MV-4-11 (cell line): ENCODE measurements around the gene GRIA1.

Source experiments
- DNase-seq: peaks from one replicate; lab custom pipeline; 2025; lab: John Stamatoyannopoulos, UW

GRIA1 gene

DNA sequence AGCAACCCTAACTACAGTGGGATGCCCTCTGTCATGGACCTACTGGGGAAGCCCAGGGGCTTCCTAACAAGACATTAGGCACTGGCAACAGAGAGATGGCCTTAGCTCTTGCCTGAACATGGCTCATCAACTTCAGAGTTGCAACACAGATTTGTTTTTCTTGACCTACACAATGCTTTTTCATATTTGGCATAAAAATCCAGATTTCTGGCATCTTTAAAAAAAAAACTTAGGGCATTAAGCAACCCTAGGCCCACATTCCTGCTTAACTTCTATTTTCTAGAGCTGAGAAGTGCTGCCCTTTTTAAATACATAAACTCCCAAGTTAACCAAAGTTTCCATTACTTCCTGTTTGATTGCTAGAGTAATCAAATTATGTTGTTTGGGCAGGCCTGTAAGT, 8.0 kb downstream of the GRIA1 start:
- DNase-seq = no peak

DNA sequence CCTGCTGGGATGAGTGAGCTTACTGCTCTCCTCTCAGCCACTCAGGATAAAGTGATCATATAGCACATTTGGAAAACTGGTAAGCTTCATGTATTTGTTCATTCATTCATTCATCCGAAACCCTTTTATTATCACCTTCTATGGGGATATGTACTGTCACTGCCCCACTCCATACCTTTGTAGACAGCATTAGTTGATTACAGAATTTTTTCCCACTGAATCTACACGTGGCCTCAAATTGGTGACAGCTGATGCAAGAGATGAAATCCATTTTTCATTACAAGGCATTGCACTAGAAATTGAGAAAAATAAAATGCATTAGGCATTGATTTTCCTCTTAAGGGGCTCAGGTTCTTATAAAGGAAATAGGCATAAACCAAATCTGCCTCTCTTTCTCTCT, 9.7 kb downstream of the GRIA1 start:
- DNase-seq = no peak

GRCh38 chr5:153504726-153505125, 14.3 kb downstream of the GRIA1 start:
- no peak for DNase-seq

DNA sequence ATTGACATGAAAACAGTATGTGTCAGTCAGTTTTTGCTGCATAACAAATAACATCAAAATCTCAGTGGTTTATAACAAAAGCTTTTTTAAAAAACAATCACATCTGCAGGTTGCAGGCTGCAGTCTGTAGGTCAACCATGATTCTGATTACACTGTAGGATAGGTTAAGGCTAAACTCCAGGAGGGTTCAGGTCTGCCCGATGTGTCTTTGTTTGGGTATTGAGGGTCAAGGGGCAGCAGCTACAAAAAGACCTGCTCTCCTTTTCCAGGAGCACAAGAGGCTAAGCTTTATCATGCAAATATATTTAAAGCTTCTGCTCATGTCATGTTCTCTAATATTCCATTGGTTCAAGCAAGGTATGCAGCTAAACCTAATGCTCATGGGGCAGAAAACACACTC, 18.2 kb downstream of the GRIA1 start:
- no peak for DNase-seq

DNA sequence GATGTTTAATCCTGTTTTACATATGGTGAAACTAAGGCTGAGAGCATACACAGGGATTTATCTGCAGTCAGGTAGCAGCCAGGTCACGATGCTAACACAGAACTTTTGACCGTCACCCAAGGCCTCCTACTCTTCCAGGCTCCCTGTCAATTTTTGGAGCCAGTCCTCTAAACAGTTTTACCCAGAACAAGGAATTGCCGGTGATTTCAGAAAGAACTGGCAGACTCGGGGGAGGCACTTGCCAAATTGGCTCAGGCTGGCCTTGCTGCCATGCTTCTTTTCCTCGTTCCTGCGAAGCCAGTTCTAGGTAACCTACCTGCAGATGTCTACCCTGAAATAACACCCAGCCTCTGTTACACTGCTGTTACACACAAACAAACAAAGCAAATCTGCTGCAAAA, 21.2 kb downstream of the GRIA1 start:
- no peak for DNase-seq

GRCh38 chr5:153513156-153513555, 22.7 kb downstream of the GRIA1 start:
- DNase-seq = no peak

GRCh38 chr5:153515301-153515700, 24.8 kb downstream of the GRIA1 start:
- DNase-seq = peak; percentile 5

DNA sequence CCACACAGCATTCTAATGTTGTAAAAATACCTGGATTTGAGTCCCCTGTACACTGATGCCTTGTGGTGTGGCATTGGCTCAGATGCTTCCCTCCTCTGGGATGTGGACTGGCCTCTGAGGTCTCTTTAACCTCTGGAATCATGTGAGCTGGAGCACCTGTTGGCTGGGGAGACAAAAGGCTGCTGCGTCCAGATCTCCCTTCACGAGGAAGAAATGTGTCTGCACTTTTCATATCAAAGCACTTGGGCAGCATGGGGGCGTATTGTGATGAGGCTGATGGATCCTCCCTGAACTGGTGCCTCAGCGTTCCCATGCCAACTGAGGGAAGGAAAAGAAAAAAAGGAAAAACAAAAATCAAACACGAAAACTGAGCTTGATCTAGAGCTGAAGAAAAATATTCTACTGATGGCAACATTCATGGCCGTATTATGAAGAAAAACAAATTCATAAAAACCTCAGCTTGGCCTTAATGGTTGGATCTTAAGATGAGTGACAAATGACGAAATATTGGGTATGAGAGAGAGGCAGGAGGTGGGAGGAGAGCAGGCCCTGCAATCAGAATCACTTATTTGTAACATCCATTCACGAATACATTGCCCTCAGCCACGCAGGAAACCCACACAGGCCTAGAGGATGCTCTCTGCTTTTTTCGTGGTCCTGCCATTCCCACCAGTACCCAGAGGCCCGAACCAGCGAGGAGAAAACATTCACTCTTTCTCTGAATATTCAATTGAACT, 26.2 kb downstream of the GRIA1 start:
- DNase-seq = peak; percentile 0

DNA sequence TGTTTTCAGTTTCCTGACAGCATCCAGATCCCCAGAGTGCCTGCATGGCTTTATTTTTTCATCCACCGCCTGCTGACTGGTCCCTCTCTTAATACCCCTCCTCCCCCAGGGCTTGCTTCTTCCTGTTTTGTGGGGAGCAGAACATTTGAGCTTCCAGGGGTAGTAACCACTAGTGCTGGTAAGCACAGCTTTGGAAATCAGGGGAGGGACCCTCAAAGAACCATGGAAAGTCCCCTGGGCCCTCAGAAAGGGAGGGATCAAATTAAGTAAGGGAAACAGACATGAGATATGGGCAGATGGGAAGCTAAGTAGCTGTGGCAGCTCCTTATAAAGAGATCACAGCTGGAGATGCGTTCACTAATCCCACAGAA, 26.8 kb downstream of the GRIA1 start:
- DNase-seq = no peak

DNA sequence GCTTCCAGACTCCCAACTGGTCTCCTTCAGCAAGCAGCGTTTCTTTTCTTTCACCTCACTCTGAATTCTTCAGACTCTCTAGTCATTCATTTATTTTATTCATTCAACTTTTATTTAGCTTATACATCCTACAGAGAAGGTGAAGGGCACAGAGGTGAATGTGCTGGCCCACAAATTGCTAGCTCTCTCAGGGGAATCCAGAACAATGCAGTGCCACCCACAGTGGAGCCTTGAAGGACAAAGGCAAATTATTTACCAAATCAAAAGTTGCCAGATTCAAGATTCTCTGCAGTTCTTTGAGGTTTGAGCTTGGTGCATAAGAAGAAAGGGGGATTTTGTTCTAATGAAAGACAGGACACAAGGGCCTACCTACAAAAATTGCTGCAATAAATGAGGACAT, 29.7 kb downstream of the GRIA1 start:
- DNase-seq = no peak

GRCh38 chr5:153520952-153521351, 30.5 kb downstream of the GRIA1 start:
- no peak for DNase-seq

- DNase-seq = peak; percentile 8
These were observed 32.7 kb downstream of the GRIA1 start for GRCh38 chr5:153523211-153523610.

GRCh38 chr5:153523831-153524230, 33.4 kb downstream of the GRIA1 start:
- no peak for DNase-seq

- DNase-seq = no peak
These were observed 35.1 kb downstream of the GRIA1 start for GRCh38 chr5:153525536-153525935.

DNA sequence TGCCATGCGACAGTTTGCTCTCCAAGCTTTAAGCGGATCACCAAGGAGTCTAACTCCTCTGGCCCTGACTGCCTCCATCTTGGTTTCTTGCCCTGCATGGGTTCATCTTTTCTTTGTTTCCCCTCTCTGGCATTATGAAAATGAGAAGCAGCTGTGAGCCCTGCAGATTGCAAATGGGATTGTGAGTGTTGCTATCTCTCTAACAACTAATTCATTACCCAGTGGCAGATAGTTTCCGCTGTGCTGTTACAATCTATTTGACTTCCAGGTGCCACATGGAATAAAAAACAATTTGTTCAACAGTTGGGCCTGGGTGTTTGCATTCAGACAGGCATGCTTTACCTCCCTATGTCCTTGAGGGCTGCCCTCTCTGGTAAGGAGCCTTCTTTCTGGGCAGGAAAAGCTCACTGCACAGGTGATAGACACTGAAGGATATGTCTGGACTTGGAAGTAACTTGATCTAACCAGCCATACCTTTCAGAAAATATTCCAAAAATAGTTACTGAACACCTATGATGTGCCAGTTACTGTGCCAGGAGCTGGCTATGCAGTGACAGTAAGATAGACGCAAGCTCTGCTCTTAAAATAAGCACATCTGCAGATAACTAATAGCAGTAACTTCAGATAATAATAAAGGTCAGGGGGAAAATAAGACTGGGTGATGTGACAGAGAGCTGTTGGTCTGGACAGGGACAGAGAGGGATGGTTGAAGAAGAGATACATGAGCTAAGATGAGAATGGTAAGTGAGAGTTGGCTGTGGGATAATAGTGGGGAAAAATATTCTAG, 40.1 kb downstream of the GRIA1 start:
- DNase-seq = no peak

- no peak for DNase-seq
These were observed 43.1 kb downstream of the GRIA1 start for GRCh38 chr5:153533546-153533945.

DNA sequence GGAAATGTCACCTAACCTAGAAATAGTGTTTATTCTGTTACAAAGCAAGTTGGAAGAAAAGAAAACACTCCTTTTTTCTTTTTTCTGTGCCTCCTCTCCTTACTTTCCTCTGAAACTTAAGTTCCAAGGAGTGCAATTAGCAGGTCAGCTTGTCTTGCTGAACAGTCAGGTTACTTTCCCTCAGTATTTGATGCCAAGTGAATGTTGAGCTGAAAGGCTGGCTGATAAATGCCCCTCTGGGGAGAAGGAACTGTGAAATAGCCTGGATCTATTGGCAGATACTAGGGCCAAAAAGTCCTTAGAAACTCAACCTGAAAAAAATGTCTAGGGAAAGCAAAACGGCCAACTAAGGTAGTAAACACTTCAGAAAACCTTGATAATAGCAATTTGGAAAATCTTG, 43.6 kb downstream of the GRIA1 start:
- no peak for DNase-seq

DNA sequence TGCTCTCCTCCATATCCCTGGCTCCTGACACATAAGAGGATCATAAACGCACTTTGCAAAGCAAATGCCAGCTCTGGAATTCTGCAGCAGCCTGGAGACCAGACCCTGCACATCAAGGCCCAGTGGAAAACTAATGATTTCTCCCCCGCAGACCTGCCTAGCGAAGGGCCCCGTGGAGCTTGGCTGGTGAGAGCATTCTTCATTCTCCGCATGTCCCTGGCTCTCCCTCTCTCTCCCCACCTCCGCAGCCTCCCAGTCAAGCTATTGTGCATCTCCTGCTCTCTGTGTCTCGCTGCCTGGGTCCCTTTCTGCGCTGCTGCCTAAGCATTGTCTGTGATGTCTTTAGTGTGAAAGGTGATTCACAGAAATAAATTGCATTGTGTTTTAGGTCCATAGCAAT, 46.7 kb downstream of the GRIA1 start:
- DNase-seq = no peak

DNA sequence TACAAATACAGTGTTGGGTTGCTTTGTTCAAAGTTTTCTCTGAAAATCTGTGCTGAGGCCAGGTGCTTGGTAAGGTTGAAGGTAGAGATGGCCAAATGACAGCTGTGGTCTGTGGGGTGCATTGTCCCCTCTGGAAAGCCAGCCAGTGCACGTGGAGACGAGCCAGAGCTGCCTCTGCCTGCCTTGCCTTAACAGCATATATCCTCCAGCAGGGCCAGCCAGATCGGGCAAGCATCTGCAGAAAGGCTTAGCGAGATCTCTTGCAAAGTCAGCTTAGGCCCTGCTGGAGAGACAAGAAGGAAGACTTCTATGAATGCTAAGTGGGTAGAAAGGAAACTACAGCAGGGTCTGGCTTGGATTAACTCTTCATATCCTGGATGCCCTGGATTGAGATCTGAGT, 49.5 kb downstream of the GRIA1 start:
- DNase-seq = no peak

- DNase-seq = no peak
These were observed 52.1 kb downstream of the GRIA1 start for GRCh38 chr5:153542536-153542935.

DNA sequence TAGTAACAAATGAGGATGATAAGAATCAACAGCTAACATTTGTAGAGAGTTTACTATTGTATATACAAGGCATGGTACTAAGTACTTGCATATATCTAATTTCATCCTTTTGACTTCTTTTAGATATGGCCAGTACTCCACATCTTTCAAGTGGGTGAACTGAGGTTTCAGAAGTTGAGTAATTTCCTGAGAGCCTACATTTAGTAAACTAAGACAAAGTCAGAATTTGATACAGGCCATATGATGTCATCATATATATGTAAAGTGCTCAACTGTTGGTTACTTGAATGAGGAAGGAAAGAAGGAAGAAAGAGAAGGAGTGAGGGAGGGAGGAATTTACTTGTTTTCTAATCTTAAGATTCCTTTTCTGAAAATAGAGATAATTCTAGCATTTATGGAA, 52.8 kb downstream of the GRIA1 start:
- DNase-seq = no peak

- no peak for DNase-seq
These were observed 53.5 kb downstream of the GRIA1 start for GRCh38 chr5:153543959-153544470.

- no peak for DNase-seq
These were observed 54.2 kb downstream of the GRIA1 start for GRCh38 chr5:153544706-153545105.

DNA sequence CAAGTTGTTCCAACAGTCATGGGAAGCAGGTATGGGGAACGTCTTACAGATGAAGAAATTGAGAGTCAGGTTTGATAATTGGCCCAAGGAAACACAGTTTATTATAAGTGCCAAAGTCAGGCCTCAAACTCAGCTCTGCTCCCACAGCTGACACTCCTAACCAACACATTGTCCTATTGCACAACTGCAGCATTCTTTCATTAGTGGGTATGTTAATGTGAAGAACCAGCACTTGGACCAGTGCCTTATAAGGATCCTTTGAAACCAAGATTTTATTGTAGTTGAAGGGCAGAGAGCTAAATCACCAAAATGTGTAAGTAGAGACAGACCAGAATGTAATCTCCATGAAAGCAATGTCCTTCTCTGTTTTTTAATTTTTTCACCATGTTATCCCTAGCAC, 56.1 kb downstream of the GRIA1 start:
- DNase-seq = no peak
